Bronchial epithelial cell (primary cell): ENCODE results near the gene BAD. TPM values are rescaled to one million over a fixed set of nuclear protein-coding genes. Genes with fewer than 3 reads are reported as not detected.

ENCODE experiments used
- DNase-seq: peaks from one replicate; pipeline ENCODE4 v3.0.0-alpha.2; 2010; ENCODE audit warnings: low read depth
- FAIRE-seq: peaks from 2 replicates; lab custom pipeline; 2011; peaks lifted over from hg19 to GRCh38; lab: Jason Lieb, UNC
- H3K27me3 ChIP-seq: 2 replicates; pipeline ENCODE4 v1.5.1; 2011; ENCODE audit warnings: low read length; ENCODE audit not compliant: control insufficient read depth, insufficient read depth
- H3K36me3 ChIP-seq: 2 replicates; pipeline ENCODE4 v1.5.1; 2011; ENCODE audit warnings: low read length; ENCODE audit not compliant: control insufficient read depth, insufficient read depth
- H3K4me3 ChIP-seq: 2 replicates; pipeline ENCODE4 v1.5.1; 2011; ENCODE audit warnings: mild to moderate bottlenecking, low read depth, low read length, control low read depth
- CTCF ChIP-seq: IDR thresholded peaks from 2 replicates; pipeline ENCODE4 v1.5.1; 2011; ENCODE audit warnings: mild to moderate bottlenecking, moderate library complexity, low read length, control low read depth, inconsistent platforms; ENCODE audit not compliant: insufficient read depth, severe bottlenecking
- total RNA-seq: library from RNA; depleted of rRNA; stranded (reverse); fragments of >200 nt; gene quantifications from 2 replicates; pipeline ENCODE4 v1.2.1, GENCODE V29; 2014

The BAD gene
- total RNA-seq, 1 donor from 2014 or later, result 63.4 TPM

- no peak overlapping the region for H3K4me3 ChIP-seq
- H3K36me3 ChIP-seq, result peaks cover 13% of the 10 kb centered on the region
- FAIRE-seq (no peak), DNase-seq (no peak)
- TF ChIP-seq CTCF, result no peak
- no peaks in the 10 kb centered on the region for H3K27me3 ChIP-seq
Observed at GRCh38 chr11:64220798-64221197, 63.7 kb downstream of the BAD start.

- H3K27me3 ChIP-seq, result no peaks in the 10 kb centered on the region
- no peak overlapping the region for H3K4me3 ChIP-seq
- no peak for TF ChIP-seq CTCF
- peaks cover 13% of the 10 kb centered on the region for H3K36me3 ChIP-seq
- no peak for FAIRE-seq
- DNase-seq, result no peak
Observed at GRCh38 chr11:64220271-64220670, 64.2 kb downstream of the BAD start.

Other genes starting within 250 kb of the BAD start
- gene FLRT1, start 248.7 kb downstream of the BAD start, total RNA-seq, result 0.26 and 1.5 TPM in 2 replicates
- gene MACROD1, start 118.6 kb downstream of the BAD start, total RNA-seq, result 17.9 and 21.4 TPM in 2 replicates
- gene STIP1, start 98.5 kb downstream of the BAD start, total RNA-seq, result 102 and 103 TPM in 2 replicates
- gene FERMT3, start 77.9 kb downstream of the BAD start, total RNA-seq, result 0.51 and 0.53 TPM in 2 replicates
- gene TRPT1, start 58.5 kb downstream of the BAD start, total RNA-seq, result 17.9 and 24.5 TPM in 2 replicates
- gene NUDT22, start 58.4 kb downstream of the BAD start, total RNA-seq, result 57.9 and 75.0 TPM in 2 replicates
- gene DNAJC4, start 54.1 kb downstream of the BAD start, total RNA-seq, result 3.4 and 10.1 TPM in 2 replicates
- 6.7 and 12.4 TPM in 2 replicates for gene VEGFB, start 50.1 kb downstream of the BAD start, total RNA-seq
- 45.0 and 91.1 TPM in 2 replicates for gene FKBP2, start 43.6 kb downstream of the BAD start, total RNA-seq
- 392 and 481 TPM in 2 replicates for gene PPP1R14B, start 37.7 kb downstream of the BAD start, total RNA-seq
- 20.8 and 33.3 TPM in 2 replicates for gene PLCB3, start 33.1 kb downstream of the BAD start, total RNA-seq
- gene GPR137, start 1.2 kb upstream of the BAD start, total RNA-seq, result 2.9 and 5.6 TPM in 2 replicates
- gene KCNK4, start 6.6 kb upstream of the BAD start, total RNA-seq, result under 0.01 TPM in 1 of 2 replicates, not detected in the other
- gene CATSPERZ, start 15.7 kb upstream of the BAD start, total RNA-seq, result 0.26 TPM in 1 of 2 replicates, not detected in the other
- gene ESRRA, start 20.9 kb upstream of the BAD start, total RNA-seq, result 76.9 and 139 TPM in 2 replicates
- gene TRMT112, start 32.9 kb upstream of the BAD start, total RNA-seq, result 355 and 587 TPM in 2 replicates
- 649 and 769 TPM in 2 replicates for gene PRDX5, start 33.5 kb upstream of the BAD start, total RNA-seq
- 2.9 TPM in 2 replicates for gene CCDC88B, start 55.5 kb upstream of the BAD start, total RNA-seq
- 39.7 and 59.5 TPM in 2 replicates for gene RPS6KA4, start 74.5 kb upstream of the BAD start, total RNA-seq